Osteocyte (in vitro differentiated cells): Measurements from ENCODE around the gene L2HGDH. TPM values are rescaled to one million over a fixed set of nuclear protein-coding genes. Genes with fewer than 3 reads are reported as not detected.

Experiments
- DNase-seq: peaks from one replicate; pipeline ENCODE4 v3.0.0; 2021; ENCODE audit warnings: mixed read lengths; ENCODE audit not compliant: unreplicated experiment; ENCODE audit errors: extremely low spot score
- H3K27ac Mint-ChIP-seq: one replicate; pipeline ENCODE4 v1.8.0; 2021; ENCODE audit warnings: mild to moderate bottlenecking, mixed read lengths; ENCODE audit not compliant: unreplicated experiment
- H3K27me3 Mint-ChIP-seq: one replicate; pipeline ENCODE4 v1.8.0; 2021; ENCODE audit warnings: mixed read lengths; ENCODE audit not compliant: unreplicated experiment
- H3K36me3 Mint-ChIP-seq: one replicate; pipeline ENCODE4 v1.8.0; 2021; ENCODE audit warnings: mixed read lengths; ENCODE audit not compliant: unreplicated experiment
- H3K4me1 Mint-ChIP-seq: one replicate; pipeline ENCODE4 v1.8.0; 2021; ENCODE audit warnings: mixed read lengths; ENCODE audit not compliant: unreplicated experiment
- H3K4me3 Mint-ChIP-seq: one replicate; pipeline ENCODE4 v1.8.0; 2021; ENCODE audit warnings: mild to moderate bottlenecking, moderate library complexity, mixed read lengths; ENCODE audit not compliant: unreplicated experiment
- H3K9me3 Mint-ChIP-seq: one replicate; pipeline ENCODE4 v1.8.0; 2021; ENCODE audit warnings: mixed read lengths; ENCODE audit not compliant: unreplicated experiment
- CTCF ChIP-seq: fragments of 200-600 bp; sonication (generic); IDR thresholded peaks from 2 replicates; pipeline ENCODE4 v1.5.0; 2021; ENCODE audit warnings: antibody characterized with exemption, mild to moderate bottlenecking, moderate library complexity
- total RNA-seq: library from RNA; stranded (reverse); gene quantifications from 2 replicates; pipeline ENCODE4 v1.2.1, GENCODE V29; 2021

Gene L2HGDH
- total RNA-seq, 1 donor from 2014 or later, result 4.2 TPM

DNA sequence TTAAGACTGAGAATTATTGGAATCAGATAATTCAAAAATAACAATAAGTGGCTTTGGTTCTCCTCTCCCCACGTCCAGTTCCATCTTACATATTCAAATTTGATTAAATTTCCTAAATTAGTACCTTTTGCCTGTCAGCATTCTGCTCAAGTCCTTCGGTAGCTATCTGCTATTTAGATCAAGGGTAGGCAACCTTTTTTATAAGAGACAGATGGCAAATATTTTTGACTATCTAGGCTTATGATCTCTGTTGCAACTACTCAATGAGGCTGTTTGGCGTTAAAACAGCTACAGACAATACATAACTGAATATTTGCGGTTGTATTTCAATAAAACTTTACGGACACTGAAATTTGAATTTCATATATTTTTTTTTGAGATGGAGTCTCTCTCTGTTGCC lies 21.7 kb downstream of the L2HGDH start:
- Mint-ChIP-seq H3K9me3 (peaks cover 11% of the 10 kb centered on the region), H3K4me3 (no peak overlapping the region), H3K36me3 (peaks cover 22% of the 10 kb centered on the region), H3K27ac (no peak overlapping the region), H3K27me3 (no peaks in the 10 kb centered on the region), H3K4me1 (no peaks in the 10 kb centered on the region)
- no peak for TF ChIP-seq CTCF
- DNase-seq, result no peak

- Mint-ChIP-seq H3K36me3 (peaks cover 16% of the 10 kb centered on the region), H3K9me3 (peaks cover 11% of the 10 kb centered on the region), H3K4me1 (no peaks in the 10 kb centered on the region), H3K27me3 (no peaks in the 10 kb centered on the region), H3K27ac (no peak overlapping the region), H3K4me3 (no peak overlapping the region)
- DNase-seq, result no peak
- no peak for TF ChIP-seq CTCF
Measured at GRCh38 chr14:50288146-50288545, 23.9 kb downstream of the L2HGDH start.

DNA sequence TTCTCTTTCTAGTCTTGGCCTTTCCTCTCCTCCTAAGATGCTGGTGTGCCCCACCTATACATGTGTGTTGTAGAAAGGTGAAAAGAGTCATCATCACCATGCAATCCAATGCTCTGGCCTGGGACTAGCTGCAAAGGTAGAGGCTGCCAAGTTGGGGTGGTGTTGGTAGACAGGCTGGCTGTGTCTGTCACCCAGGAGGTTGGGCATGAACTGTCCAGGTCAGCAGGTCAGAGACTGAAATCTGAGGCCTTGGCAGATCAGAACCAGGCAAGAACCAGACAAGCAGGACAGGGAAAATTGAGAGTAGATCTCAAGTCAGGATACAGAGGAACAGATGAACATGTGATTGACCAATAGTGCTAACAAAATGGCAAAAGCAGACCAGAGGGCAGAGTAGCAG lies 26.2 kb downstream of the L2HGDH start:
- H3K27ac Mint-ChIP-seq, result no peak overlapping the region

DNA sequence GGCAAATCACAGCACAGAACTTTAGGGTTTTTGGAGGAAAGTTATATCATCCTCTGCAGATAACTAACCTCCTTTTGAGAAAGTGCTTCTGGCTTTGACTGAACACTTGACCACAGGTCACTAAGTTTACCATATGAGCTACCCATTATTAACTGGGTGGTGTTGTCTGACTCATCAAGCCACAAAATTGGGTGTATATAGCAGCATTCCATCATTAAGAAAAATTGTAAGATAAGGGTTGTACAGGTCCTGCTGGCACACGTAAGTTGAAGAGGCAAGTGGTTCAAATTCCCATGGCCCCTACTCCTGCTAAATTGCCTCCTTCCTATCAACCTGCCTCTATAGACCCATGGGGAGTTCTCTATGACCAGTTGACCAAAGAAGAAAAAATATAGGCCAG lies 39.5 kb downstream of the L2HGDH start:
- H3K4me1 Mint-ChIP-seq, result no peaks in the 10 kb centered on the region

More for the DNA sequence above, 26.2 kb downstream of the L2HGDH start:
- no peak for TF ChIP-seq CTCF
- Mint-ChIP-seq H3K27me3 (no peaks in the 10 kb centered on the region), H3K4me3 (no peak overlapping the region), H3K36me3 (peaks cover 3% of the 10 kb centered on the region), H3K4me1 (no peaks in the 10 kb centered on the region), H3K9me3 (no peaks in the 10 kb centered on the region)
- DNase-seq, result no peak

DNA sequence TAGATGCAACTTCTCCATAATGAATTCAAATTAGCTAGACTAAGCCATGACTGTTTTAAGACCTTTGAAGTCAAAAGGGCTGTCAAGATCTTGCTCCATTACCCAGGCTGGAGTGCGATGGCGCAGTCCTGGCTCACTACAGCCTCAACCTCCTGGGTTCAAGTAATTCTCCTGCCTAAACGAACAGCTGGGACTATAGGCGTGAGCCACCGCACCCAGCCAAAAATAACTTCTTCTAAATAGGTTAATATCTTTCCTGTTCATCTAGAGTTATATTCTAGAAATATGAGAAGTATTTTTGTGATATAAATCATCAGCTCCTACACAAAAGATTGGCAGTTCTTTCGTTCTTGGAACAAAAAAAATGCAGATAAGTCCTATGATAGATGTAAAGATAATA lies 41.1 kb downstream of the L2HGDH start:
- H3K27ac Mint-ChIP-seq, result no peak overlapping the region
- DNase-seq, result no peak
- no peaks in the 10 kb centered on the region for H3K27me3 Mint-ChIP-seq
- no peak overlapping the region for H3K4me3 Mint-ChIP-seq
- H3K4me1 Mint-ChIP-seq, result no peaks in the 10 kb centered on the region
- no peak for TF ChIP-seq CTCF
- H3K9me3 Mint-ChIP-seq, result peaks cover 8% of the 10 kb centered on the region
- peaks cover 6% of the 10 kb centered on the region for H3K36me3 Mint-ChIP-seq

More for the DNA sequence above, 39.5 kb downstream of the L2HGDH start:
- peaks cover 10% of the 10 kb centered on the region for H3K36me3 Mint-ChIP-seq
- no peak for TF ChIP-seq CTCF
- H3K4me3 Mint-ChIP-seq, result no peak overlapping the region
- no peak for DNase-seq
- no peaks in the 10 kb centered on the region for H3K27me3 Mint-ChIP-seq
- H3K27ac Mint-ChIP-seq, result no peak overlapping the region
- H3K9me3 Mint-ChIP-seq, result peaks cover 8% of the 10 kb centered on the region
